MCF 10A (cell line): Measurements from ENCODE around the gene BAHD1. TPM values are rescaled to one million over a fixed set of nuclear protein-coding genes. Genes with fewer than 3 reads are reported as not detected.

Experiments
- Bru-seq: library from RNA; stranded (reverse); fragments of 400-500 nt; gene quantifications from one replicate; lab custom pipeline; 2021; lab: Mats Ljungman, UMichigan
- BruChase-seq, 2 experiments: library from RNA; stranded (reverse); fragments of 400-500 nt; gene quantifications; one replicate each; lab custom pipeline; 2021; lab: Mats Ljungman, UMichigan
- BruUV-seq: library from RNA; stranded (reverse); fragments of 400-500 nt; replicated peaks from 2 replicates; lab custom pipeline; 2021; lab: Mats Ljungman, UMichigan
- CTCF ChIA-PET: fragments of 300-600 bp; sonication (Branson Sonifier 250); formaldehyde crosslinking; extraction: SDS; loops from one replicate; lab custom pipeline; 2021; ENCODE audit warnings: antibody characterized with exemption, inconsistent platforms; lab: Yijun Ruan, JAX
- POLR2A ChIA-PET: fragments of 300-600, 350-650 bp; sonication (Branson Sonifier 250); formaldehyde crosslinking; extraction: SDS; loops from one replicate; lab custom pipeline; 2020; ENCODE audit warnings: antibody characterized with exemption, inconsistent platforms; lab: Yijun Ruan, JAX
- DNase-seq: peaks from one replicate; pipeline ENCODE4 v3.0.0-alpha.2; 2018; ENCODE audit not compliant: unreplicated experiment
- H3K27ac Mint-ChIP-seq: one replicate; pipeline ENCODE4 v1.8.0; 2022; ENCODE audit warnings: mild to moderate bottlenecking, low read depth, mixed read lengths; ENCODE audit not compliant: unreplicated experiment
- H3K27me3 Mint-ChIP-seq: one replicate; pipeline ENCODE4 v1.8.0; 2022; ENCODE audit warnings: mixed read lengths; ENCODE audit not compliant: insufficient read depth, unreplicated experiment
- H3K36me3 Mint-ChIP-seq: one replicate; pipeline ENCODE4 v1.8.0; 2022; ENCODE audit warnings: mild to moderate bottlenecking, moderate library complexity, mixed read lengths; ENCODE audit not compliant: insufficient read depth, unreplicated experiment
- H3K4me1 Mint-ChIP-seq: one replicate; pipeline ENCODE4 v1.8.0; 2022; ENCODE audit warnings: mixed read lengths; ENCODE audit not compliant: insufficient read depth, unreplicated experiment
- H3K4me3 Mint-ChIP-seq: one replicate; pipeline ENCODE4 v1.8.0; 2022; ENCODE audit warnings: mild to moderate bottlenecking, moderate library complexity, mixed read lengths; ENCODE audit not compliant: unreplicated experiment
- H3K9me3 Mint-ChIP-seq: one replicate; pipeline ENCODE4 v1.8.0; 2022; ENCODE audit warnings: mixed read lengths; ENCODE audit not compliant: unreplicated experiment
- intact Hi-C: fragments of 100-400 bp; cut with micrococcal nuclease; formaldehyde crosslinking; loops from 2 replicates; pipeline ENCODE4 v1.14.1; 2022
- long read RNA-seq: library from polyadenylated mRNA; stranded (forward); transcript quantifications from one replicate; pipeline ENCODE4 v2.0.0, GENCODE V29; 2022
- total RNA-seq: library from RNA; stranded (reverse); gene quantifications from 2 replicates; pipeline ENCODE4 v1.2.3, GENCODE V29; 2022
- TF ChIP-seq, protein P1 (sequence below): fragments of 200-600 bp; IDR thresholded peaks from one replicate; pipeline ENCODE4 v1.8.0; 2022; ENCODE audit warnings: antibody characterized with exemption, mild to moderate bottlenecking; ENCODE audit not compliant: unreplicated experiment

Gene BAHD1
- total RNA-seq (14.9 and 15.1 TPM in 2 replicates), Bru-seq, nascent RNA (percentile 51 among the genes with signal in this experiment), BruChase-seq, experiment 1, labeled RNA remaining after a 6-hour chase (percentile 55 among the genes with signal in this experiment), BruChase-seq, experiment 2, labeled RNA remaining after a 2-hour chase (percentile 55 among the genes with signal in this experiment)
- long read RNA-seq, full-length matches to known transcripts, result 4 of 14 reads
- long read RNA-seq, partial matches to known transcripts, result 2 of 14 reads
- long read RNA-seq, other reads (novel, unspliced or antisense), result 8 of 14 reads

DNA sequence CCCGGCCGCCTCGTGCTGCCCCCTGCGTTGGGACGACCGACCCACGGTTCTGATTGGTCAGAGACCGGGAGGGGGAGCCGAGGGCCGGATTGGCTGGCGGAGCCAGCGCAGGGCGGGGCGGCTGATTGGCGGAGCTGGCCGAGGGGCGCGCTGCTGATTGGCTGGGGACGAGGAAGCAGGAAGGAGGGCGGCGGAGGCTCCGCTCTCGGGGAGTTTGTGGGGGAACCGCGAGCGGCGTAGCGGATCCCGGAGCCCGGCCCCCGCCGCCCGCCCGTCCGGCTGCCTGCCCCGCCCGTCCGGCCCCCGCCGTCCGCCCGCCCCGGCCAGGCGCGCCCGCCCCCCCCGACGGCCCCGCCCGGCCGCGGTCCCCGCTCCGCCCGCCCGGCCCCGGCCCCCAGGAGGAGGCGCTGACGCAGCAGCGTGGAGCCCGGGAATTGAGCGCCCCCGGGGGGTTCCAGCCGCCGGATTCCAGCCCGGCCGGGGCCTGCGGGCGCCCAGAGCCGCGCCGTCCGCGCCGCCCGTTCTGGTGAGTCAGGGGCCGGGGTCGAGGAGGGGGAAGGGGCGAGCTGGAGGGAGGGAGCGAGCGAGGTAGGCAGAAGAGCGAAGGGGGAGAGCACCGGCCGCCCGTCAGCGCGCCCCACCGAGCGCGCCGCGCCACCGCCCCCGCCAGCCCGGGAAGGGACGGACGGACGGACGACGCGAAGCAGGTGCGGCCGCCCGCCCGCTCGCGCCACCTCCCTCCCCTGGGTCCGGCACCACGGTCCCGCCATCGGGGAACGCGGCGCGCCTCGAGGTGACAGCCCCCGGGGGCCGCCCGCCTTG is at the start of gene BAHD1:
TSS of gene BAHD1 (plus strand) at position 211 of the 822 bp plus-strand sequence. CDS start 17,512 bp downstream, outside the sequence.
- Mint-ChIP-seq H3K9me3 (no peaks in the 10 kb centered on the region), H3K4me3 (peak within 1 kb of the TSS; percentile 89), H3K36me3 (no peaks in the 10 kb centered on the region), H3K4me1 (peaks cover 38% of the 10 kb centered on the region), H3K27ac (peak within 1 kb of the TSS; percentile 70), H3K27me3 (peaks cover 7% of the 10 kb centered on the region)
- ChIA-PET POLR2A (interaction anchor here (0.9 to 4.2 kb wide), 11 partner anchors 9 to 201 kb away, joined by 3 to 16 read pairs (median 6); partner anchors contain the start of genes IVD and RPUSD2), CTCF (interaction anchor here (0.6 to 1.6 kb wide), 10 partner anchors 9 to 360 kb away, joined by 3 to 6 read pairs (median 4); no protein-coding TSS in a partner anchor)
- TF ChIP-seq, protein P1, sequence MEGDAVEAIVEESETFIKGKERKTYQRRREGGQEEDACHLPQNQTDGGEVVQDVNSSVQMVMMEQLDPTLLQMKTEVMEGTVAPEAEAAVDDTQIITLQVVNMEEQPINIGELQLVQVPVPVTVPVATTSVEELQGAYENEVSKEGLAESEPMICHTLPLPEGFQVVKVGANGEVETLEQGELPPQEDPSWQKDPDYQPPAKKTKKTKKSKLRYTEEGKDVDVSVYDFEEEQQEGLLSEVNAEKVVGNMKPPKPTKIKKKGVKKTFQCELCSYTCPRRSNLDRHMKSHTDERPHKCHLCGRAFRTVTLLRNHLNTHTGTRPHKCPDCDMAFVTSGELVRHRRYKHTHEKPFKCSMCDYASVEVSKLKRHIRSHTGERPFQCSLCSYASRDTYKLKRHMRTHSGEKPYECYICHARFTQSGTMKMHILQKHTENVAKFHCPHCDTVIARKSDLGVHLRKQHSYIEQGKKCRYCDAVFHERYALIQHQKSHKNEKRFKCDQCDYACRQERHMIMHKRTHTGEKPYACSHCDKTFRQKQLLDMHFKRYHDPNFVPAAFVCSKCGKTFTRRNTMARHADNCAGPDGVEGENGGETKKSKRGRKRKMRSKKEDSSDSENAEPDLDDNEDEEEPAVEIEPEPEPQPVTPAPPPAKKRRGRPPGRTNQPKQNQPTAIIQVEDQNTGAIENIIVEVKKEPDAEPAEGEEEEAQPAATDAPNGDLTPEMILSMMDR, result no peak
- DNase-seq, result peak; percentile 91
- BruUV-seq, result no TSS peak
- intact Hi-C loops, result loop anchor here (2.0 to 10.0 kb wide), 2 partner anchors 66 to 124 kb away; partner anchors contain the start of genes CCDC32 and RPUSD2

DNA sequence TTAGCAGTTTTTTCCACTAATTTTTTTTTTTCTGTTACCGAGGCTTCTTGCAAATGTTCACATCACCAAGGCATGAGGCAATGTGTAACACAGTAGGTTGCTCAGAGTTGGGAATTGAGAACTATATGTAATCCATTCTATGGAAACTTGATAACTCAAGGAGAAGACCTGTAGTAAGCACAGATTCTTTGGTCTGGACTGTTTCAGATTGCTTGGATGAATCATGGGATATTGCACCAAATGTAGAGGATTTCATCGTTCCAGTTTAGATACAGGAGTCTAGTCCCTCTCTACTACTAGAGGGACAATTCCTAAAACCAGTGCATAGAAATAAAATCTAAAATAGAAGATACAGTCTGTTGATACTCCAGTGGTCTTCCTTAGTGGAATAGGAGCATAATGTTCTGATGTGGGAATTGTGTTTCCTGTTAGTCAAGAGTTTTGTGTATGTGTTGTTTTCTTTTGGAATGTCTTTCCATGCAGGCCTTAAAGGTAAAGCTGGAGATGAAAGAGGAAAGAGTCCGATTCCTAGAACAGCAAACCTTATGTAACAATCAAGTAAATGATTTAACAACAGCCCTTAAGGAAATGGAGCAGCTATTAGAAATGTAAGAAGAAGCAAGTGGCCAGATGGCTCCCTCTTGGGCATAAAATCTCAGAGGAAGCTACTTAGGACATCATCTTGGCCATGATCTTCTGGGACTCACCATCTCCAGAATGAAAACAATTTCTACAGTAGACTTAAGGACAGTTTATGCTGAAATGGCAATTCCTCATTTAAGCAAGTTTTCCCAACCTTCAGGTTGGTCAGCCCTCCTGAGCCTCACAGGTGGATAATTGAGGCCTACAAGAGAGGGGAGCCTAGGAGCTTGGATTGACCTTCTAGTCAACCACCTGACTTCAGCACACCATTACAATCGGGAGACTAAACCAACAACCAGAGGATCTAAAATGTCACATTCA is 47.5 kb upstream of the BAHD1 start:
- Mint-ChIP-seq H3K36me3 (peaks cover 54% of the 10 kb centered on the region), H3K4me3 (no peak overlapping the region), H3K4me1 (peaks cover 13% of the 10 kb centered on the region), H3K27me3 (no peaks in the 10 kb centered on the region), H3K27ac (peak overlapping the region; percentile 32), H3K9me3 (no peaks in the 10 kb centered on the region)
- DNase-seq, result no peak
- TF ChIP-seq, protein P1, result no peak
- ChIA-PET CTCF (interaction anchor here (0.7 to 1.3 kb wide), 2 partner anchors 13 to 289 kb away, joined by 3 read pairs; no protein-coding TSS in a partner anchor), POLR2A (interaction anchor here (0.8 kb wide), 1 partner anchor 11 kb away, joined by 3 read pairs; no protein-coding TSS in a partner anchor)
- intact Hi-C loops, result no loop called here
- TSS peak; percentile 50 for BruUV-seq

DNA sequence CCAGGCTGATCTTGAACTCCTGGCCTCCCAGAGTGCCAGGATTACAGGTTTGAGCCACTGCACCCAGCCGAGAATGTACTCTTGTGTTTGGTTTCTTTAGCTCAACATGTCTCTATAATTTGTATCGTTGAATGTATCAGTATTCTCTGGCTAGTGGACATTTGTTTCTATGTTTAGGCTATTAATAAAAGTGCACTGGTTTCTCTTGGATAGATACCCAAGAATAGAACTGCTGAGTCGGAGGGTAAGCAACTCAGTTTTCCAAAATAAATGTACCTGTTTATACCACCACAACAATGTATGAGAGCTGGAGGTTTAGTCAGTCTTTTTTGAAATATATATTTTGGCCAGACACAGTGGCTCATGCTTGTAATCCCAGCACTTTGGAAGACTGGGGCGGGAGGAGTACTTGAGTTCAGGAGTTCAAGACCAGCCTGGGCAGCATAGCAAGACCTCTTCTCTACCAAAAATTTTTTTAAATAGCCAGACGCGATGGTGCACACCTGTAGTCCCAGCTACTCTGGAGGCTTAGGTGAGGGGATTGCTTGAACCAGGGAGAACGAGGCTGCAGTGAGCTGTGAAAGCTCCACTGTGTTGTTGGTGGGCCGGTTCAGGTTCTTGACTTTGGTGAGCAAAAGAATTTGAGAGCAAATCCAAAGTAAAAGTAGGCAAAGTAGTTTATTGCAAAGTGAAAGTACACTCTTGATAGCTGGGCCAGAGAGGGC is 42.9 kb upstream of the BAHD1 start:
- no TSS peak for BruUV-seq
- Mint-ChIP-seq H3K9me3 (no peaks in the 10 kb centered on the region), H3K27me3 (no peaks in the 10 kb centered on the region), H3K27ac (no peak overlapping the region), H3K4me1 (no peaks in the 10 kb centered on the region), H3K36me3 (peaks cover 10% of the 10 kb centered on the region), H3K4me3 (no peak overlapping the region)
- no peak for DNase-seq
- CTCF ChIA-PET, result interaction anchor here (0.6 to 1.4 kb wide), 10 partner anchors 9 to 75 kb away, joined by 3 to 4 read pairs (median 3); no protein-coding TSS in a partner anchor
- POLR2A ChIA-PET, result interaction anchor here (0.7 to 1.3 kb wide), 5 partner anchors 8 to 59 kb away, joined by 3 to 6 read pairs (median 3); partner anchors contain the start of gene IVD
- intact Hi-C loops, result no loop called here
- TF ChIP-seq, protein P1, result no peak
